PC-9 (cell line): ENCODE results near the gene LAMB4. TPM values are rescaled to one million over a fixed set of nuclear protein-coding genes. Genes with fewer than 3 reads are reported as not detected.

Experiments used
- BruUV-seq: library from RNA; stranded (reverse); fragments of 400-500 nt; replicated peaks from 2 replicates; lab custom pipeline; 2021; lab: Mats Ljungman, UMichigan
- CTCF ChIA-PET: fragments of 300-600 bp; sonication (Branson Sonifier 250); formaldehyde crosslinking; loops from one replicate; lab custom pipeline; 2022; ENCODE audit warnings: antibody characterized with exemption; lab: Charles Lee
- POLR2A ChIA-PET: fragments of 300-600 bp; sonication (Branson Sonifier 250); formaldehyde crosslinking; loops from one replicate; lab custom pipeline; 2022; ENCODE audit warnings: antibody characterized with exemption; ENCODE audit not compliant: unreplicated experiment; lab: Charles Lee
- DNase-seq, 2 experiments: peaks; one replicate each; pipeline versions ENCODE4 v3.0.0 to v3.0.0-alpha.2; 2015 to 2022; ENCODE audit warnings: mixed read lengths in 1 of 2
- H2AFZ ChIP-seq: fragments of 200-600 bp; sonication (generic); 2 replicates; pipeline ENCODE4 v1.8.1; 2017; ENCODE audit warnings: antibody characterized with exemption
- H3F3A ChIP-seq: fragments of 200-600 bp; sonication (generic); 2 replicates; pipeline ENCODE4 v1.8.1; 2017; ENCODE audit warnings: antibody characterized with exemption, mild to moderate bottlenecking, low read depth; ENCODE audit not compliant: insufficient read depth
- H3K27ac ChIP-seq: fragments of 200-600 bp; sonication (generic); 2 replicates; pipeline ENCODE4 v1.6.1; 2016; ENCODE audit warnings: mixed run types
- H3K27me3 ChIP-seq: fragments of 200-600 bp; sonication (generic); 2 replicates; pipeline ENCODE4 v1.6.1; 2016; ENCODE audit warnings: low read depth, mixed run types; ENCODE audit not compliant: insufficient read depth
- H3K36me3 ChIP-seq: fragments of 200-600 bp; sonication (generic); 2 replicates; pipeline ENCODE4 v1.6.1; 2016; ENCODE audit warnings: low read depth, mixed run types
- H3K4me1 ChIP-seq: fragments of 200-600 bp; sonication (generic); replicated peaks from 2 replicates; pipeline ENCODE4 v1.6.1; 2016; ENCODE audit warnings: mixed run types; ENCODE audit not compliant: insufficient read depth
- H3K4me2 ChIP-seq: fragments of 200-600 bp; sonication (generic); 2 replicates; pipeline ENCODE4 v1.6.1; 2017; ENCODE audit warnings: mixed run types
- H3K4me3 ChIP-seq: fragments of 200-600 bp; sonication (generic); 2 replicates; pipeline ENCODE4 v1.6.1; 2016; ENCODE audit warnings: mixed run types
- H3K79me2 ChIP-seq: fragments of 200-600 bp; sonication (generic); 2 replicates; pipeline ENCODE4 v1.6.1; 2017; ENCODE audit warnings: low read depth, mixed run types
- H3K9me2 ChIP-seq: fragments of 200-600 bp; sonication (generic); 2 replicates; pipeline ENCODE4 v1.8.1; 2017; ENCODE audit warnings: mild to moderate bottlenecking; ENCODE audit not compliant: insufficient read depth
- H3K9me3 ChIP-seq: fragments of 200-600 bp; sonication (generic); 2 replicates; pipeline ENCODE4 v1.8.1; 2016; ENCODE audit warnings: low read depth; ENCODE audit not compliant: insufficient read depth
- H4K20me1 ChIP-seq: fragments of 200-600 bp; sonication (generic); 2 replicates; pipeline ENCODE4 v1.8.1; 2017; ENCODE audit not compliant: insufficient read depth
- CTCF ChIP-seq: fragments of 200-600 bp; sonication (generic); conservative IDR thresholded peaks from 2 replicates; pipeline ENCODE4 v1.6.1; 2017; ENCODE audit warnings: mixed run types, antibody characterized with exemption, mild to moderate bottlenecking, moderate library complexity
- EZH2 ChIP-seq: fragments of 200-600 bp; sonication (generic); IDR thresholded peaks from 2 replicates; pipeline ENCODE4 v1.8.0; 2017; ENCODE audit warnings: antibody characterized with exemption, low read depth
- intact Hi-C: fragments of 100-400 bp; cut with micrococcal nuclease; formaldehyde crosslinking; loops from one replicate; pipeline ENCODE4 v1.10.0; 2022; ENCODE audit not compliant: unreplicated experiment
- total RNA-seq: library from RNA; stranded (reverse); gene quantifications from 2 replicates; pipeline ENCODE4 v1.2.3, GENCODE V29; 2021

Gene LAMB4
- total RNA-seq, 1 experiment from 2014 or later = 0.83 TPM

DNA sequence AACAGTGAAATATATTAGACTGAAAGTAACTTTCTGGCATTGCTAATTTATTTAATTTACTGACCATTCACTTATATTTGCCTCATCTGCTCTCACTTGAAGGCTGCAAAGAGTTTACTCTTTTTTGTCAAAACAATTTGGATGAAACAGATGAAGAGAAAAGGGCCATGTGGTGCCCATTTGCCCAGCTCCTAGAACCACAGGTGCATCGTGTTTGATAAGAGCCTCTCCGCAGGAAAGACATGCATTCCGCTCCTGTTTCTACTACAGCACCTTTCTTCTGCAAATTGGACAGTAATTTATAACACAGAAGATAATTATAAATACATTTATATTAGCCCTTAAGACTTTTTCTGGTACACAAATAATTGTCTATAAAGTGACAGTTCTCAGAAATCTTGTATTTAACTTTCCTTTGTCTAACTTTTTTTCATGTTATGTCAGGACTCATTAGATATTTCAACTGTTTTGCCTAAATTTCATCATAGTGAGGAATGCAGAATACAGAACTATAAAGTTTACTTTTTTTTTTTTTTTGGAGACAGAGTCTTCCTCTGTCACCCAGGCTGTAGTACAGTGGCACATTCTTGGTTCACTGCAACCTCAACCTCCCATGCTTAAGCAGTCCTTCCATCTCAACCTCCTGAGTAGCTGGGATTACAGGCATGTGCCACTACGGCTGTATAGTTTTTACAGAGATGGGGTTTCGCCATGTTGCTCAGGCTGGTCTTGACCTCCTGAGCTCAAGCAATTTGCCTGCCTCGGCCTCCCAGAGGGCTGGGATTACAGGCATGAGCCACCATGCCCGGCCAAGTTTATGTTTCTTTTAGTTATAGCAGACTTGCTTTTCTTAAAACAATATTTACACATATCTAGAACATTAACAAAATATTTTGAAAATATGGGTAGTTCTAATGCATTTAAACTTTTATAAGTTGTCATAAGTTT lies 869 bp downstream of the LAMB4 start:
- H3K4me3 ChIP-seq = no peak overlapping the region
- intact Hi-C loops = no loop called here
- no peaks in the 10 kb centered on the region for H3K79me2 ChIP-seq
- H3K4me1 ChIP-seq = no peaks in the 10 kb centered on the region
- TF ChIP-seq CTCF (no peak), EZH2 (no peak)
- no peak overlapping the region for H3K27ac ChIP-seq
- CTCF ChIA-PET = no interaction called here
- H3K4me2 ChIP-seq = no peak overlapping the region
- no peaks in the 10 kb centered on the region for H3F3A ChIP-seq
- DNase-seq = no peak
- H2AFZ ChIP-seq = no peak overlapping the region
- BruUV-seq = no TSS peak
- no peaks in the 10 kb centered on the region for H3K9me3 ChIP-seq
- POLR2A ChIA-PET = interaction anchor here (0.7 kb wide), 1 partner anchor 13 kb away, joined by 3 read pairs; no protein-coding TSS in a partner anchor
- H3K36me3 ChIP-seq = no peaks in the 10 kb centered on the region
- H3K9me2 ChIP-seq = no peaks in the 10 kb centered on the region; the same call in 1 of the 2 replicates
- H3K27me3 ChIP-seq = no peaks in the 10 kb centered on the region
- H4K20me1 ChIP-seq = no peaks in the 10 kb centered on the region

- no peak for TF ChIP-seq EZH2
- TF ChIP-seq CTCF = no peak
- ChIA-PET POLR2A (no interaction called here), CTCF (no interaction called here)
Measured at GRCh38 chr7:108128514-108128913, 1.6 kb downstream of the LAMB4 start.

GRCh38 chr7:108127461-108127860 lies 2.7 kb downstream of the LAMB4 start:
- H3K36me3 ChIP-seq = no peaks in the 10 kb centered on the region
- H3K27me3 ChIP-seq = no peaks in the 10 kb centered on the region
- H3F3A ChIP-seq = no peaks in the 10 kb centered on the region
- H3K4me2 ChIP-seq = no peak overlapping the region
- H3K4me1 ChIP-seq = no peaks in the 10 kb centered on the region
- no peaks in the 10 kb centered on the region for H3K9me2 ChIP-seq
- H4K20me1 ChIP-seq = no peaks in the 10 kb centered on the region
- BruUV-seq = no TSS peak
- no peak overlapping the region for H2AFZ ChIP-seq
- no peaks in the 10 kb centered on the region for H3K79me2 ChIP-seq
- H3K27ac ChIP-seq = no peak overlapping the region
- TF ChIP-seq CTCF (no peak), EZH2 (no peak)
- no peak overlapping the region for H3K4me3 ChIP-seq
- ChIA-PET CTCF (no interaction called here), POLR2A (no interaction called here)
- H3K9me3 ChIP-seq = no peaks in the 10 kb centered on the region
- intact Hi-C loops = no loop called here
- no peak for DNase-seq

More at GRCh38 chr7:108128514-108128913, 1.6 kb downstream of the LAMB4 start:
- H3K4me2 ChIP-seq = no peak overlapping the region
- no TSS peak for BruUV-seq
- no peaks in the 10 kb centered on the region for H3K27me3 ChIP-seq
- no peaks in the 10 kb centered on the region for H3K9me2 ChIP-seq
- no peaks in the 10 kb centered on the region for H3K36me3 ChIP-seq
- H3K27ac ChIP-seq = no peak overlapping the region
- no peak for DNase-seq
- intact Hi-C loops = no loop called here
- H3K79me2 ChIP-seq = no peaks in the 10 kb centered on the region
- no peak overlapping the region for H3K4me3 ChIP-seq
- H4K20me1 ChIP-seq = no peaks in the 10 kb centered on the region
- no peaks in the 10 kb centered on the region for H3K4me1 ChIP-seq
- no peak overlapping the region for H2AFZ ChIP-seq
- H3F3A ChIP-seq = no peaks in the 10 kb centered on the region
- H3K9me3 ChIP-seq = no peaks in the 10 kb centered on the region
